Measurements from ENCODE around the gene BUB1B.

Gene BUB1B

DNA sequence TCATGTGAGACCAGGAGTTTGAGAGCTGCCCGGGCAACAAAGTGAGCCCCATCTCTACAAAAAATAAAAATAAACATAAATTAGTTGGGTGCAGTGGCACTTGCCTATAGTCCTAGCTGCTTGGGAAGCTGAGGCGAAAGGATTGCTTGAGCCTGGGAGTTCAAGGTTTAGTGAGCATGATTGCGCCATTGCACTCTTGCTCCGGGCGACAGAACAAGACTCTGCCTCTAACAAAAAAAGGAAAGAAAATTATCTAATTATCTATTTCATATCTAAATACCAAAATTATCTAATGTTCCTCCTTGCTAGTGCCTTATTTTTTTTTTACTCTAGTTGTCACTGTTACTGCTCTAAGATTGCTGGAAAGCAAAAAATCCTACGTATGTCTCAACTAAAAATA lies 61.3 kb downstream of the BUB1B start:
- DNase-seq (ENCODE audit: low spot score in 2 of 2) (no peak), ATAC-seq (replicated peaks; ENCODE audit: extremely low read depth, poor library complexity, severe bottlenecking) (no peak)
- Mint-ChIP-seq H3K27ac (ENCODE audit: low read depth) (no peak overlapping the region), H3K4me1 (no peaks in the 10 kb centered on the region), H3K4me3 (no peak overlapping the region), H3K9me3 (no peaks in the 10 kb centered on the region), H3K36me3 (ENCODE audit: insufficient read depth) (no peaks in the 10 kb centered on the region), H3K27me3 (no peaks in the 10 kb centered on the region)

DNA sequence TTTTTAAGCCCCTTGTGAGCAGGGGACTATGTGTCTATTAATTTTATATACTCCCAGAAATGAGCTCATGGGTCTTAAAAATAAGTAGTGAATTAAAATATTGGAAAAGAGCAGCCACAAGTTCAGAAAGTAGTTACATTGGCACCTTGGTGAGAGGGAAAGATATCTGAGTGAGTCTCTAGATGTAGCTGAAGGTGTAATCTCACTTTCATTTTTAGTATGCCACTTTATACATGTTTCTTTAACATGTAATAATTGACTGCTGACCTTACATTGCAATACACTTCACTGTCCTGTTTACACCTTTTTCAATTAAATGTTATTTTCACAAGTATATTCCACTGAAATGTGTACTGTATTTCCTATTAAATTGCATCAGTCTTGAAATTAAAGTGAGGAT lies 65.9 kb downstream of the BUB1B start:
- Mint-ChIP-seq H3K9me3 (no peaks in the 10 kb centered on the region), H3K4me3 (no peak overlapping the region), H3K27me3 (no peaks in the 10 kb centered on the region), H3K36me3 (ENCODE audit: insufficient read depth) (peaks cover 3% of the 10 kb centered on the region), H3K27ac (ENCODE audit: low read depth) (peak overlapping the region; percentile 33), H3K4me1 (no peaks in the 10 kb centered on the region)
- ATAC-seq (replicated peaks; ENCODE audit: extremely low read depth, poor library complexity, severe bottlenecking) (no peak), DNase-seq (ENCODE audit: low spot score in 2 of 2) (no peak)

DNA sequence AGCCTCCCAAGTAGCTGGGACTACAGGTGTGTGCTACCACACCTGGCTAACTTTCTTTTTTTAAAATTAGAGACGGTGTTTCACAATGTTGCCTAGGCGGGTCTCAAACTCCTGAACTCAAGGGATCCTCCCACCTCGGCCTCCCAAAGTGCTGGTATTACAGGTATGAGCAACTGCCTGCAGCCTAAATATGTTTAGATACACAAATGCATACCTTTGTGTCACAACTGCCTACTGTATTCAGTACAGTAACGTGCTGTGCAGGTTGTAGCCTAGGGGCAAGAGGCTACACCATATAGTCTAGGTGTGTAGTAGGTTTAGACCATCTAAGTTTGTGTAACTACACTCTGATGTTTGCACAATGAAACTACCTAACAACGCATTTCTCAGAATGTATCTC lies 68.4 kb downstream of the BUB1B start:
- H3K27me3 Mint-ChIP-seq, result no peaks in the 10 kb centered on the region
- DNase-seq (ENCODE audit: low spot score in 2 of 2), result no peak
- no peaks in the 10 kb centered on the region for H3K4me1 Mint-ChIP-seq
- H3K36me3 Mint-ChIP-seq (ENCODE audit: insufficient read depth), result peaks cover 3% of the 10 kb centered on the region
- H3K9me3 Mint-ChIP-seq, result no peaks in the 10 kb centered on the region
- no peak overlapping the region for H3K27ac Mint-ChIP-seq (ENCODE audit: low read depth)
- no peak for ATAC-seq (replicated peaks; ENCODE audit: extremely low read depth, poor library complexity, severe bottlenecking)
- no peak overlapping the region for H3K4me3 Mint-ChIP-seq

DNA sequence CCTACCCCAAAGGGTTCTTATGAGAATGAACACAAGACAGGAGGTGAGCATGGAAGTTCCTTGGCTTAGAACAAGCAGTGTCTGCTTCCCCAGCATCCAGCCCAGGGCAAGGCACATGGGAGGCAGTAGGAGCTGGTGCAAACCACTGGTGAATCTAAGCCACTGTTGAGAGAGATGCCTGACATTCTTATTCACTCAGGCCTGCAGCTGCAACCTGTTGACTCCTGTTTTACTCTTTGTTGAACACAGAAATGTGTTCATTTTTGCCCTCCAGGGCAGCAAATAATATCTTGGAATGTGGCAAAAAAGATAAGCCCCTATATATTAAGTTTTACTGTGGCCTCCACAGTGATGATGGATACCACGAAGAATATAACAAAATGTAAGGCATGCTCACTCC lies 69.1 kb downstream of the BUB1B start:
- DNase-seq (ENCODE audit: low spot score in 2 of 2) (no peak), ATAC-seq (replicated peaks; ENCODE audit: extremely low read depth, poor library complexity, severe bottlenecking) (no peak)
- H3K27ac Mint-ChIP-seq (ENCODE audit: low read depth), result no peak overlapping the region
- no peaks in the 10 kb centered on the region for H3K4me1 Mint-ChIP-seq
- no peaks in the 10 kb centered on the region for H3K27me3 Mint-ChIP-seq
- H3K4me3 Mint-ChIP-seq, result no peak overlapping the region
- peaks cover 3% of the 10 kb centered on the region for H3K36me3 Mint-ChIP-seq (ENCODE audit: insufficient read depth)
- H3K9me3 Mint-ChIP-seq, result no peaks in the 10 kb centered on the region

DNA sequence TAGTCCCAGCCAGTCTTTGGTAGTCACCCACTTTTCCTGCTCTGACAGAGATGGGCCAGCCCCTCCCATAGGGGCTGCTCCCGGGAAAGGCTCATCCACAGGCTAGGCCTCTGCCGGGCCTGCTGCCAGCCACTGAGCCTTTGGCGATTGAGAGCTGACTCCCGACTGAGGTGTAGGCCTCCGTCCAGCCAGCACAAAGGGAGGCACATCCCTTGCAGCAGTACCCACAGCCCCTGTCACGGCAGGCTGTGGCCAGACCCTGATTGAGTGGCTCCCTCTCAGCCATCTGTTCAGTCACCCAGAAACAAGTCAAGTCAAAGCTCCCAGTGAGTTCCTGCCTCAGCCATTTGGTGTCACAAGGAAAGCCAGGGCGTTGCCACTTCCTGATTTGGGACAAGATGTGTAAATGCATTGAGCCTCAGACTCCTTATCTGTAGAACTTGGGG lies 71.8 kb downstream of the BUB1B start:
- Mint-ChIP-seq H3K36me3 (ENCODE audit: insufficient read depth) (peaks cover 3% of the 10 kb centered on the region), H3K4me1 (no peaks in the 10 kb centered on the region), H3K4me3 (no peak overlapping the region), H3K27ac (ENCODE audit: low read depth) (no peak overlapping the region), H3K9me3 (no peaks in the 10 kb centered on the region), H3K27me3 (peaks cover 3% of the 10 kb centered on the region)
- DNase-seq (ENCODE audit: low spot score in 2 of 2), result no peak
- no peak for ATAC-seq (replicated peaks; ENCODE audit: extremely low read depth, poor library complexity, severe bottlenecking)

DNA sequence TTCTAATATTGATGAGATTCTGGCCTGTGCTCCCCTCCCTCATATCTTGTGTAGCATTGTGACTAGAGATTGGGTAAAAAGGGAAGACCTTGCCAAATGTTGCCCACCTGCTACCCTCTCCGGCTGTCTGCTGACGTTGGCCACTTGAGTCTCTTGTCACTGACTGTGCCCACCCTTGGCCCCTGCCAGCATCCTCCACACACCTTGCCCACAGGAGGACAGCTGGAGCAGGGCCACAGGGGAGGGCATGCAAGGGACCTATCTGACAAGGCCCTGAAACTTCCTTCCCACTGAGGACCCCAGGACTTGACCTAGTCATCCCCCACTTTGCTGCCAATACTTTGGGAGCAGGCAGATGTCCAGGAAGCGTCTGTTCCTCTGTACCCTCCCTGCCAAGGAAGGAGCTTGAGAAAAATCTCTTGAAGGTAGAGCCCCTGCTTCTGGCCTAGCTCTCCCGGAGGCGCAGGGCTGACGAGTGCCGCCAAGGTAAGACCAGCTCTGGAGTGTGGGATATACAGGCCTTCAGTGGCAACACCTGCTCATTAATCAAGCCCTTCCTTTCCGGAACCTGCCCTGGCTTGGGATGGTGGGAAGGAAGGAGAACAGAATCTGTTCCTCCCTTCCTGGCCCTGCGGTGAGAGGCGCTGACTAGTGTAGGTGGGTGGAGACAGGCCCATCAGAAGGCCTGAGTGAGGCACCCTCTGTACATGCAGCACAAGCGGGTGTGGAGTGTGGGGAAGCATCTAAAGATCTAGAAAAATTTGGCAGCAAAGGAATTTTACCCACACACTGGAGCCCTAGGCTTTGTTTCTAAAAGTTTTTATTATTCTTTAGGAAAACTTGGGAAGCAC lies 73.1 kb downstream of the BUB1B start:
- Mint-ChIP-seq H3K27me3 (peaks cover 15% of the 10 kb centered on the region), H3K36me3 (ENCODE audit: insufficient read depth) (peaks cover 3% of the 10 kb centered on the region), H3K4me3 (no peak overlapping the region), H3K9me3 (no peaks in the 10 kb centered on the region), H3K4me1 (peaks cover 4% of the 10 kb centered on the region), H3K27ac (ENCODE audit: low read depth) (no peak overlapping the region)
- DNase-seq (ENCODE audit: low spot score in 2 of 2) (no peak), ATAC-seq (replicated peaks; ENCODE audit: extremely low read depth, poor library complexity, severe bottlenecking) (no peak)

DNA sequence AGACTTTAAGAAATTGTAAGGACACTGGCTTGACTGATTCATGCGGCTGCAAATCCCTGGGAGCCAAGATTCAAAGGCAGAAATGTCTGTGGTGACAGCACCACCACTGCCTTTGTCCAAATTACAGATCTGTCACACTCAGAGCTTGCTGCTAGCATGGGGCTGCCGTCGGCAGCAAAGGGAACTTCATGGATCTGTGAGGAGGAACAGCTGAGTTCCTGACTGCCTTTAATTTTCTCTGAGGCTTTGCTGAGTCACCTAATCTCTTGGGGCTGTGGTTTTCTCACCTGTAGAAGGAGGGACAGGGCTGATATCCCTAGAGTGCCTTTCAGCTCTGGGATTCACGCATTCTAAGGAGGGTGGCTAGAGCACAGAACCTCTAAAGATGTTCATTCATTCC lies 73.9 kb downstream of the BUB1B start:
- no peak overlapping the region for H3K4me3 Mint-ChIP-seq
- no peaks in the 10 kb centered on the region for H3K9me3 Mint-ChIP-seq
- DNase-seq (ENCODE audit: low spot score in 2 of 2) (no peak), ATAC-seq (replicated peaks; ENCODE audit: extremely low read depth, poor library complexity, severe bottlenecking) (no peak)
- H3K27me3 Mint-ChIP-seq, result peaks cover 24% of the 10 kb centered on the region
- H3K27ac Mint-ChIP-seq (ENCODE audit: low read depth), result no peak overlapping the region
- H3K36me3 Mint-ChIP-seq (ENCODE audit: insufficient read depth), result peaks cover 3% of the 10 kb centered on the region
- peaks cover 9% of the 10 kb centered on the region for H3K4me1 Mint-ChIP-seq

DNA sequence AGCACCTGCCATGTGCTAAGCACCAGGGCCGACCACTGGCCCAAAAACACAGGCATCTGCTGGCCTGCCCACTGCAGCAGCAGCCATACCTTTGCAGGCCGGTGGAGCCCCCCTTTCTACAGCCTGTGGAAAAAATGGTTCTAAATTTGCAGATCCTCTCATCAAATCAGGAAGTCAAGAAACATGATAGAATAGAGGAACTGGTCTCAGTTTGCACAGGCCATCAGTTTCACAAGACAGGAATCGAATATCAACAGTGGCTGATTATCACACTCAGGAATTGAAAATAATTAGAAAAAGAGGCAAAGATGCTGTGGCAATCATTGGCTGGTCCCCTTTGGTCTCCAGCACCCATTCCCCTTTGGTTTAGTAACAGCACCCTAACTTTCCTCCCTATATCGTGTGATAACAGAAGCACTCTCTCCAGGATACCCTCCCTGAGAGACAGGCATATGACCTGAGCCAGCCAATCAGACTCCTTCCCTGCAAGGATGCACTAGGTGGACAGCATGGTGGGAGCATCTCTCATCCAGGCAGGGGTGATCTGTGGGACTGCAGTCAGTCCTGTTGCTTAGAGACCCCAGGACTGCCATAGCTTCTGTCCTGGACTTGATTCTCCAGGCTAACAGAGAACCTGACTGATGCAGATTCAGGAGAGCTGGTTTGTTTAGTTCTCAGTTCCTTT lies 74.5 kb downstream of the BUB1B start:
- peaks cover 9% of the 10 kb centered on the region for H3K4me1 Mint-ChIP-seq
- no peaks in the 10 kb centered on the region for H3K9me3 Mint-ChIP-seq
- no peak overlapping the region for H3K27ac Mint-ChIP-seq (ENCODE audit: low read depth)
- no peak for ATAC-seq (replicated peaks; ENCODE audit: extremely low read depth, poor library complexity, severe bottlenecking)
- peaks cover 27% of the 10 kb centered on the region for H3K27me3 Mint-ChIP-seq
- H3K4me3 Mint-ChIP-seq, result no peak overlapping the region
- no peak for DNase-seq (ENCODE audit: low spot score in 2 of 2)
- H3K36me3 Mint-ChIP-seq (ENCODE audit: insufficient read depth), result peaks cover 3% of the 10 kb centered on the region

DNA sequence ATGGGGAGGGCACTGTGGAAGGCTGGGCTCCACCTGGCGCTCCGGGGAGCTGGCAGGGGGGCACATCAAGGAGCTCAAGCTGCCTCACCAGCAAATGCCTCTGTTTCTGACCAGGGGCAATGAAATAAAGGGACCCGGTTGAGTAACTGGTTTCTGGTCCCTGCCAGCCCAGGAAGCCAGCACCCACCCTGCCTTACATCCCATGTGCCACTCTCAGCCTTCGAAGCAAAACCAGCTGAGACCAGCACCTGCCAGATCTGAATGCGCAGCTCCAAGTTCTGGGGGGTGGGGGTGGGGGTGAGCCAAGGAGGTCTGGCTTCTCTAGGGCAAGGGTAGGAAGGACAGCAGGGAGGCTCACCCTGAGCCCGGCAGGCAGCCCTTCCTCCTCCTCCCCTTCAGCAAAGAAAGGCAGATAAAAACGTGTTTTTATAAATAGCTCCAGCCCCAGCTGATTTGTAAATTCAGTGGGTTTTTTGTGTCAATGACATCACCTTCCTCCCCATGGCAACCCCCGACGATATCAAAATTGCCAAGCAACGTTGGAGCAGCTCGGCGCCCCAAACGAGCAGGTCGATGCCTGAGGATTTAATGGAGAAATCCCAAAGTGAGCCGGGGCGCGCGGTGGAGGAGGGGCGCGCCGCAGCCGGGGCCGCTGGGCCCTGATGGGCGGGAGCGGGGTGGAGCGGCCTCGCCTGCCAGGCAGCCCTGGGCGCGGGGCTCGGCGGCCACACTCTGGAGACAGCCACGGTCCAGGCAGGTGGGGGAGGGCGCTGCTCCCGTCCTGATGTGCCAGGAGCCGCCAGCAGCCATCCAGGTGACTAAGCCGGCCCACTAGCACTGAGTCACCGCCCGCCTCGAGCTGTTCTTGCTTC lies 77.9 kb downstream of the BUB1B start, which contains the start of gene PAK6:
Gene PAK6, plus strand, starts transcription at position 532 of the 872 bp plus-strand sequence. CDS start 25,723 bp downstream, outside the sequence.
- H3K4me3 Mint-ChIP-seq, result peak within 1 kb of the TSS; percentile 42
- peaks cover 27% of the 10 kb centered on the region for H3K27me3 Mint-ChIP-seq
- ATAC-seq (replicated peaks; ENCODE audit: extremely low read depth, poor library complexity, severe bottlenecking), result peak; percentile 45
- H3K4me1 Mint-ChIP-seq, result peaks cover 9% of the 10 kb centered on the region
- no peaks in the 10 kb centered on the region for H3K36me3 Mint-ChIP-seq (ENCODE audit: insufficient read depth)
- H3K9me3 Mint-ChIP-seq, result no peaks in the 10 kb centered on the region
- peak within 1 kb of the TSS; percentile 73 for H3K27ac Mint-ChIP-seq (ENCODE audit: low read depth)
- no peak for DNase-seq (ENCODE audit: low spot score in 2 of 2)

DNA sequence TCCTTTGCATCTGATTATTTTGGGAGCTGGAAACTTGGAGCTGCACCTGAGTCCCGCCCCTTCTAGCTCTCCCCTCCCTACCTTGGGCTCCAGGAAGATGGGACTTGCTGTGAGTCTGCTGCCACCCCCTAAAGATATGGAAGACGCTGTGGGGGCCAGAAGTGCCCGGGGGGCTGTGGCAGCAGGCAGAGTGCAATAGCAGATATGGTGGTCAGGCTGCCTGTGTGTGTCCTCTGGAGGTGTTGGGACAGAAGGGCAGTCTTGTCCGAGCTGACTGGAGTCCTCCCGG lies 78.5 kb downstream of the BUB1B start:
- H3K4me1 Mint-ChIP-seq, result peaks cover 9% of the 10 kb centered on the region
- H3K27ac Mint-ChIP-seq (ENCODE audit: low read depth), result peak overlapping the region; percentile 73
- DNase-seq (ENCODE audit: low spot score in 2 of 2) (no peak), ATAC-seq (replicated peaks; ENCODE audit: extremely low read depth, poor library complexity, severe bottlenecking) (no peak)
- H3K4me3 Mint-ChIP-seq, result peak overlapping the region; percentile 13
- no peaks in the 10 kb centered on the region for H3K36me3 Mint-ChIP-seq (ENCODE audit: insufficient read depth)
- no peaks in the 10 kb centered on the region for H3K9me3 Mint-ChIP-seq
- H3K27me3 Mint-ChIP-seq, result peaks cover 27% of the 10 kb centered on the region

DNA sequence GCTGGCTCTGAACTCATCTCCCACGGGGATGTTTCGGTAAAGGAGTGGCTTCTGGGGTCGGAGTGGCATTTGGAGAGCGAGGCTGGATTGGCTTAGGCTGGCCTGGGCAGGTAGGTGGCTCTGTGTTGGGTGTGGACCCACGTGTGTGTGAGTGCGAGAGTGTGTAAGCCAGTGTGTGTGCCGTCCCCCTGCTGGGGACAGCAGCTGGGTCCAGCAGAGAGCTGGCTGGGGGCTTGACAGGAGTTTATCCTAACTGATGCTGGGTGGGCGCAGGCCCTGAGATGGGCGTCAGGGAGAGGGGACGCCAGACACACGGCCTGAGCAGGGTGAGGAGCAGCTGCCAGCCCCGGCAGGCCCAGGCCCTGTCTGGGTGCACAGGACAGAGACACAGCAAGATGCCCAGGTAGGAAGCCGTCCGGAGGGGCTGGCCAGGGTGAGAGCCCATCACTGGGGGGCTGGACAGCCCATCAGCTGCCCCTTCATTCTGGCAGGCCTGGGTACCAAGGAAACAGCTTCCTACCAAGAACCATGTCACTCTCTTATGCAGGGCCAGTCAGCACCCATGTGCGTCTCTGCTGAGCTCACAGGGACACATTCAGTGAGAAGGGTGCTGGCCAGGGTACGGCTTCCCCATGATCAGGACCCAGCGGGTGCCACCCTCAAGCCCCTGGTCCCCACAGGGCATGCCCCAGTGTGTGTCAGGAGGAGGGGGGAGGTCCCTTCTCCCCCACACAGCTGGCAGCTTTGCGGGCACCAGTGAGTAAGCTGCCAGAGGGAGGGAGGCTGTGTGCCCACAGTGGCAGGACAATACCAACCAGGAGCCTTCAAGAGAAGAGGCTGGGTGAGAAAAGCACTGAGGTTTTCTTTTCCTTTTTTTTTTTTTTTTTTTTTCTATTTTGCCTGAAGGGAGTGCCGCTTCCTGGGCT lies 79.1 kb downstream of the BUB1B start:
- Mint-ChIP-seq H3K27me3 (peaks cover 27% of the 10 kb centered on the region), H3K9me3 (no peaks in the 10 kb centered on the region), H3K4me1 (peaks cover 9% of the 10 kb centered on the region), H3K4me3 (no peak overlapping the region), H3K36me3 (ENCODE audit: insufficient read depth) (no peaks in the 10 kb centered on the region), H3K27ac (ENCODE audit: low read depth) (peak overlapping the region; percentile 73)
- no peak for ATAC-seq (replicated peaks; ENCODE audit: extremely low read depth, poor library complexity, severe bottlenecking)
- DNase-seq (ENCODE audit: low spot score in 2 of 2), result no peak
